ENCODE measurements around the gene PRDM16. TPM values are rescaled to one million over a fixed set of nuclear protein-coding genes. Genes with fewer than 3 reads are reported as not detected.

The PRDM16 gene
- total RNA-seq, 2 experiments from 2014 or later, result 0.18 to 0.21 TPM

DNA sequence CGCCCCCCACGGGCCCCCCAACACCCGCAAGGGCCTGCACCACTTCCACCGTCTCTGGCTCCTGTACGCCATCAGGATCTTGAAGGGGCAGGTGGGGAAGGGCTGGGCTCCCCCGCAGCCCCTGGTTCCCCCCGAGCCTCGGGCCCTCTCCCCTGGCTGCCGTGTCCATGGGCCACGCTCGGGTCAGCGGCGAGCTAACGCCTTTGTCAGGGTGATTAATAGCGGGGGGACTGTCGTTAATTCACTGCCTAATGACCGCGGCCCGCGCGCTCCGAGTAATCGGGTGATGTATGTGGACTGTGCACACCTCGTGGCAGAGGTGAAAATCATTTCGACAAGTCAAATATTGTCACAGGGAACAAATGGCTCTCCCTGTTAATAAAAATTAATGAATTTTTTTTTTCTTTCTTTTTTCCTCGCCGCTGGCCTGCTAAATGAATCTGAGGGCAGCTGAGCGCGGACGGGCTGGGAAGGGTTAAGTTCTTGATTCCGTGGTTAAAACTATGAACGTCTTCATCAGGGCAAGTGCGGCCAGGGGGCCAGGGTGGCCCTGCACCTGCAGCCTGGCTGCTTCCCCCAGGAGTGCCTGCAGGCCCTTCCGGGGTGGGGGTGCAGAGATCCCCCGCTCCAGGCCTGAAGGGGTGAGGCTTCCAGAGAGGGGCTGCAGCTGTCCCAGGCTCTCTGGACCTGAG is 100.8 kb downstream of the PRDM16 start:
- no peak for ATAC-seq
- peaks cover 4% of the 10 kb centered on the region for H3K27me3 Mint-ChIP-seq (ENCODE audit: low read depth)
- no peaks in the 10 kb centered on the region for H3K4me1 Mint-ChIP-seq (ENCODE audit: low read depth)

DNA sequence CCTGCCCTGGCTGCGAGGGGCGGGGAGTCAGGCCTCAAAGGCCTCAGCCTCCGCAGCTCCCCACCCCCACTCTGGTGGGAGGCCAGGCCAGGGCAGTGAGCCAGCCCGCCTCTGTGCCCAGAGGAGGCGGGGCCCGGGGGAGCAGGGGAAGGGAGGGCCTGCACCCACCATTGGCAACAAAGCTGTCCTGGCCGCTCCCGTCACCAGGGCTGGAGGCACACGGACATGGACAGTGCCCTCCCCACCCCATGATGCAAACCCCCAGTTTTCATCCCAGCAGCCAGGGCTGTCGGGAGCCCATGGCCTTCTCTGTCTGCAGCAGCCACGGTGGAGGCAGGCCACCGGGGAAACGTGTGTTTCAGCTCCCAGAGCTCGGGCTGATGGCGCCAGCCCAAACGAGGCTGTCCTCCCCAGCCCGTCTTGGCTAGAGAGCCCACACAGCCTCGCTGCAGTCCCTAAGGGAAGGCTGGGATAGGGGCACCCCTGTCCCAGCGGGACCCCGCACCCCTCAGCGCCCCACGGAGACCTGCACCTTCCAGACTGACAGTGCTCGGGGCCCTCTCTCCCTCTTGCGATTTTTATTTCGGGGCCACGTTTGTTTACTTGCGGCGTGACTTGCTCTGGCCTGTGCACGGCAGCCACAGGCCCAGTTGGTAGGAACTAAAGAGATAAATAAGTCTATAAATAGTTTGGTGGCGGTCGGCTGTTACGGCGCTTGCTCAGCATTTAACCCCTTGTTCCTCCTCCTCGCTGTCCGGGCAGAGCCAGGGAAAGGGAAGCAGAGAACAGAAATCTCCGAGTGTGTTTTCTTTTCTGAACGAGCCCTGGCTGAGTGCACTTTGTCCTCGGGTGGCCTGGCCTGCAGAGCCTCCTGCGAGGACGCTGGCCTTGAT is 101.8 kb downstream of the PRDM16 start:
- no peak for DNase-seq
- CTCF ChIA-PET, result no interaction called here

More for the DNA sequence above, 100.8 kb downstream of the PRDM16 start:
- Mint-ChIP-seq H3K4me3 (no peak overlapping the region), H3K36me3 (ENCODE audit: low read depth) (no peaks in the 10 kb centered on the region), H3K27ac (no peak overlapping the region), H3K9me3 (ENCODE audit: insufficient read depth) (no peaks in the 10 kb centered on the region)
- DNase-seq, result no peak
- POLR2A ChIA-PET, result no interaction called here
- CTCF ChIA-PET, result no interaction called here

DNA sequence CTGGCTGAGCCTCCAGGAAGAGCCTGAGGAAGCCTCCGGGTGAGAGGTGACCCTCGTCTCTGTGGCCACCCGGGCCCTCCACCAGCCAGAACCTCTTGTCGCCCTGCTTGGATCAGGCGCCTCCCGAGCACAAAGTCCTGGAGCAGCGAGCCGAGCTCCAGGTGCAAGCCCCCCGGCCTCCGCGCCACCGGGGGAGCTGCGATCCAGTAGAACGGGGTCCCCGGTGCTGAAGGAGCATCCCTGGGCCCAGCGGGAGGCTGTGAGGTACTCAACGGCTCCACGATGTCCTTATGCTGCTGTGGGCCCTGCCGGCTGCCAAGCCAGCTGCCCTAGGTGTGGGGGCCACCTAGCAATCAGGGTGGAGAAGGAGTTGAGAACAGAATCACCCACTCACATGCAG is 102.8 kb downstream of the PRDM16 start:
- ChIA-PET POLR2A (no interaction called here), CTCF (no interaction called here)
- H3K9me3 Mint-ChIP-seq (ENCODE audit: insufficient read depth), result no peaks in the 10 kb centered on the region
- no peak overlapping the region for H3K27ac Mint-ChIP-seq
- H3K4me3 Mint-ChIP-seq, result no peak overlapping the region
- H3K4me1 Mint-ChIP-seq (ENCODE audit: low read depth), result no peaks in the 10 kb centered on the region
- H3K36me3 Mint-ChIP-seq (ENCODE audit: low read depth), result no peaks in the 10 kb centered on the region
- ATAC-seq, result no peak
- no peak for DNase-seq
- peaks cover 4% of the 10 kb centered on the region for H3K27me3 Mint-ChIP-seq (ENCODE audit: low read depth)

More for the DNA sequence above, 101.8 kb downstream of the PRDM16 start:
- POLR2A ChIA-PET, result no interaction called here
- ATAC-seq, result no peak
- no peaks in the 10 kb centered on the region for H3K36me3 Mint-ChIP-seq (ENCODE audit: low read depth)
- H3K4me1 Mint-ChIP-seq (ENCODE audit: low read depth), result no peaks in the 10 kb centered on the region
- no peak overlapping the region for H3K4me3 Mint-ChIP-seq
- H3K27me3 Mint-ChIP-seq (ENCODE audit: low read depth), result peaks cover 4% of the 10 kb centered on the region
- no peaks in the 10 kb centered on the region for H3K9me3 Mint-ChIP-seq (ENCODE audit: insufficient read depth)
- no peak overlapping the region for H3K27ac Mint-ChIP-seq

DNA sequence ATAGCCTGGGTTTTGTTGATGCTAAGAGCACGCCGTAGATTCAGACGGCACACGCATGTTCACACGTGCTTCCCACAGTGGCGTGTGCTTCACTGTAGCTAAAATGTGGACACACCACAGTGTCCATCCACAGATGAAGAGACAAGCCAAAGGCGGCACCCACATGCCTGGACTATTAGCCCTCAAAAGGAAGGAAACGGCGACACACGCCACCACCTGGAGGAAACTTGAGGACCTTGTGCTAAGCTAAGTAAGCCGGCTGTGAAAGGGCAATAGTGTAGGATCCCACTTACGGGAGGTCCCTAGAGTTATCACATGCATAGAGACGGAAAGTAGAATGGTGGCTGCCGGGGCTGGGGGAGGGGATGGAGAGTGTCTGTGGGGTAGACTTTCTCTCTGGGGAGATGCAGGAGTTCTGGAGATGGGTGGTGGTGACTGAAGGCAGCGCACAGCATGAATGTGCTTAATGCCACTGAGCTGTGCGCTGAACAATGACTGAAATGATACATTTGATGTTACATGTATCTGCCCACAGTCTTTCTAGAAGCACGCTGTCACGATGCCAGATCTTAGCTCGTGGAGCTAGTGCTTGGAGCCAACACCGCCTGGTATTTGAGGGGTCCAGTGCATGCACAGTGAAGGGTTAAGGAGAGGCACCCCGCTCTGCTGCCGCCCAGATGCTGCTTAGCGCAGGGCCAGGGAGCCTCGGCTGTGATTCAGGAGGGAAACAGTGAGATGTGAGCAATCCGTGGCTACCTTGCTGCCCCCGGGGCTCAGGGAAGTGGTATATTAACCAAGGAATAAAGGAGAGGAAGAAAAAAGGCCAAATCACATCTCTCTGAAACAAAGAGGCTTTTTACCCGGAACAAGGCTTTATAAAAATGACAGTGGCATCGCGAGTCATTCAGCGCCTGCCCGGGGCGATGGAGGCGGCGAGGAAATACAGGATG is 103.7 kb downstream of the PRDM16 start:
- Mint-ChIP-seq H3K27ac (no peak overlapping the region), H3K27me3 (ENCODE audit: low read depth) (peaks cover 4% of the 10 kb centered on the region), H3K4me1 (ENCODE audit: low read depth) (no peaks in the 10 kb centered on the region), H3K4me3 (no peak overlapping the region), H3K9me3 (ENCODE audit: insufficient read depth) (no peaks in the 10 kb centered on the region), H3K36me3 (ENCODE audit: low read depth) (no peaks in the 10 kb centered on the region)
- POLR2A ChIA-PET, result no interaction called here
- DNase-seq, result no peak
- CTCF ChIA-PET, result no interaction called here
- no peak for ATAC-seq

DNA sequence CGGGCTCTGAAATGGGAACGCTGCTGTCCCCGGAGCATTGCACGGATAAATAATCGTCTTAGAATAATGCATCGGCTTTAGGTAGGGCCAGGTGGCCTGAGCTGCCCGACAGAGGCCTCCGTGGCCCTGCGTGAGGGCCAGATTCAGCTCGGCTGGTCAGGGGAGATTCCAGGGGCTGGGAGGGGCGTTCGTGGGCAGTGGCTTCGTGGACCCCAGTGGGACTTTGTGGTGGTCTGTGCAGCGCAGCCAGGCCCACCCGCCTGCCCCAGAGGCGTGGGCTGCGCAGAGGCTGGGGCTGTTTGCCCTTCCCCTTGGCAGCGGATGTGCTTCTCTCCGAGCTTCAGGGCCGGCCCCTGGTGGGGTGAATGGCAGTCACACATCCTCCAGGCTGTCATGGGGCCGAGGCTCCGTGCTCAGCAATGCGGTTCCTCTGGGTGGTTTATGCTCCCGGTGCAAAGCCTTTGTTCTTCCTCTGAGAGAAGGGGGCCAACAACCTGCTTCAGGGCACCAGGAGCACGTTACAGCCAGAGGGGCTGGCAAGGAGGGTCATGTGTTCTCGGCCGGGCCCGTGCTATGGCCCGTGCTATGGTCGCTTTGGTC is 104.5 kb downstream of the PRDM16 start:
- ChIA-PET POLR2A (no interaction called here), CTCF (no interaction called here)
- DNase-seq (no peak), ATAC-seq (no peak)
- Mint-ChIP-seq H3K27me3 (ENCODE audit: low read depth) (peaks cover 4% of the 10 kb centered on the region), H3K4me1 (ENCODE audit: low read depth) (no peaks in the 10 kb centered on the region), H3K36me3 (ENCODE audit: low read depth) (no peaks in the 10 kb centered on the region), H3K27ac (no peak overlapping the region), H3K9me3 (ENCODE audit: insufficient read depth) (no peaks in the 10 kb centered on the region), H3K4me3 (no peak overlapping the region)

DNA sequence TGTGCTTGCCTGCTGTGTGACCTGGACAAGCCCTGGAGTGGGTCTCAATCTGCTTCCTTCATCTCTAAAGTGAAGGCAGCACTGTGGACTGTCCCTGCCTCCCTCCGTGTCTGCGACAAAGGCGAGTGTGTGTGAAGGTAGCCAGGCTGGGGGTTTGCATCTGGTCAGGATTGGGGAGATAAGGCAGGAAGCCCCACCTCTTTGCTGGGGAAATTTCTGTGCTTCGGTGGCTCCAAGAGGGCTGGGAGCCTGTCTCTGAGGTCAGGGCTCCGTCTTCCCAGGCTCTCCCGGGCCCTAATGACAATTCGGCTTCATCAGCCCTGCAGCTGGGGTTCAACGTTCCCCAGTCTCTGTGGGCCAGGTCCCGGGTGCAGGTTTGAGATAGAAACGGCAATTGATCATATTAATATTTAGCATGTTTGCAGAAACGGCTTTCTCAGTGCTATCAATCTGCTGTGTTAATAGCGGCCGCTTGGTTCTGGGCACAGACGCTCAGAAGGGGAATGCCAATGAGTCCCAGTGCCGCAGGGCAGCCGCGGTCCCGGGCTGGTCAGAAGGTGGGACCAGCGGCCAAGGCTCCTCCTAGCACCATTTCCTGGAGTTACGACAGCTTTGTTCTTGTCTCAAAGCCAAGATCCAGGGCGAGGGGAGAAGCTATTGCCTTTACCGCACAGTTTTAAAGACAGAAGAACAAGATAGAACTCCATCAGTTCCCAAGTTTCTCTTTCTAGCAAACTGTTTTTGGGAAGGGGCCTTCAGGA is 105.7 kb downstream of the PRDM16 start:
- Mint-ChIP-seq H3K4me1 (ENCODE audit: low read depth) (no peaks in the 10 kb centered on the region), H3K9me3 (ENCODE audit: insufficient read depth) (no peaks in the 10 kb centered on the region), H3K4me3 (no peak overlapping the region), H3K27ac (no peak overlapping the region), H3K27me3 (ENCODE audit: low read depth) (peaks cover 4% of the 10 kb centered on the region), H3K36me3 (ENCODE audit: low read depth) (no peaks in the 10 kb centered on the region)
- POLR2A ChIA-PET, result no interaction called here
- CTCF ChIA-PET, result no interaction called here
- DNase-seq (no peak), ATAC-seq (no peak)

DNA sequence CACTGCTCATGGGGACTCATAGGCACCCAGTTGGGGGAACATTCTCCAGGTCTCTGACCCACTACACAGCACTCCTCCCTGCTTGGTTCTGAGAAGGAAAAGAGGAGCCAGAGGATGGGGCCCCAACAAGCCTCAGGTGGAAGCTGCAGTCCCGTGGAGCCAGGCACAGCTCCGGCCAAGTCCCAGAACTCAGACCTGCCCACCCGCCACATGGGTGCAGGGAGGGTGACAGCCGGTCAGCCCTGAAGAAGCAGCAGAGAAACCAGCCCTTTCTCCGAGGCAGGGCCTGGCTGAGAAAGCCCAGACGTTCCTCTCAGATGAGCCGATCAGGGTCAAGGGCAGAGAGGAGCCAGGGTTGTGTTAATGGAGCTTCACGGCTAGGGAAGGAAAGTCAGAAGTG is 106.5 kb downstream of the PRDM16 start:
- no peaks in the 10 kb centered on the region for H3K36me3 Mint-ChIP-seq (ENCODE audit: low read depth)
- ATAC-seq (no peak), DNase-seq (no peak)
- POLR2A ChIA-PET, result no interaction called here
- H3K9me3 Mint-ChIP-seq (ENCODE audit: insufficient read depth), result no peaks in the 10 kb centered on the region
- no peak overlapping the region for H3K27ac Mint-ChIP-seq
- H3K4me3 Mint-ChIP-seq, result no peak overlapping the region
- H3K27me3 Mint-ChIP-seq (ENCODE audit: low read depth), result peaks cover 4% of the 10 kb centered on the region
- CTCF ChIA-PET, result no interaction called here
- H3K4me1 Mint-ChIP-seq (ENCODE audit: low read depth), result no peaks in the 10 kb centered on the region

DNA sequence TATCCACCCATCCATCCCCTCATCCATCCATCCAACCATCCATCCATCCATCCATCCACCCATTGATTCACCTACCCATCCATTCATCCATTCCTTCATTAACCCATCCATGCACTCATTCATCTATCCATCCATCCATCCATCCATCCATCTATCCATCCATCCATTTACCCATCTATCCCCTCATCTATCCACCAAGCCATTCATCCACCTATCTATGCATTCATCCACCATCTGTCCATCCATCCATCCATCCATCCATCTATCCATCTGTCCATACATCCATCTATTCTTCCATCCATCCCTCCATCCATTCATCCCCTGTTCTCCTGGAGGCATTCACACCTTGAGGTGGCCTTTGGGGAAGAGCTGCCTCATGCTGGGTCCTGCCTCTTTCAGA is 107.0 kb downstream of the PRDM16 start:
- Mint-ChIP-seq H3K4me3 (no peak overlapping the region), H3K4me1 (ENCODE audit: low read depth) (no peaks in the 10 kb centered on the region), H3K9me3 (ENCODE audit: insufficient read depth) (no peaks in the 10 kb centered on the region), H3K27ac (no peak overlapping the region), H3K27me3 (ENCODE audit: low read depth) (peaks cover 4% of the 10 kb centered on the region), H3K36me3 (ENCODE audit: low read depth) (no peaks in the 10 kb centered on the region)
- DNase-seq (no peak), ATAC-seq (no peak)
- CTCF ChIA-PET, result no interaction called here
- POLR2A ChIA-PET, result no interaction called here

DNA sequence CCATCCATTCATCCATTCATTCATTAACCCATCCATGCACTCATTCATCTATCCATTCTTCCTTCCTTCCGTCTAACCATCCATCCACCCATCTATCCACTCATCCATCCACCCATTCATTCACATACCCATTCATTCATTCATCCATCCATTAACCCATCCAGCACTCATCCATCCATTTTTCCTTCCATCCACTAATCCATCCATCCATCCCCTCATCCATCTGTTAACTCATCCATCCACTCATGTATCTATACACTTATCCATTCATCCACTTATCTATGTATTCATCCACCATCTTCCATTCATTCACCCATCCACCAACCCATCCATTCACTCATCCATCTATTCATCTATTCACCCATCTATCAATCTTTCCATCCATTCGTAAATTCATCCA is 107.8 kb downstream of the PRDM16 start:
- Mint-ChIP-seq H3K4me3 (no peak overlapping the region), H3K36me3 (ENCODE audit: low read depth) (no peaks in the 10 kb centered on the region), H3K27ac (no peak overlapping the region), H3K27me3 (ENCODE audit: low read depth) (peaks cover 4% of the 10 kb centered on the region), H3K4me1 (ENCODE audit: low read depth) (no peaks in the 10 kb centered on the region), H3K9me3 (ENCODE audit: insufficient read depth) (no peaks in the 10 kb centered on the region)
- ChIA-PET CTCF (no interaction called here), POLR2A (no interaction called here)
- DNase-seq (no peak), ATAC-seq (no peak)

DNA sequence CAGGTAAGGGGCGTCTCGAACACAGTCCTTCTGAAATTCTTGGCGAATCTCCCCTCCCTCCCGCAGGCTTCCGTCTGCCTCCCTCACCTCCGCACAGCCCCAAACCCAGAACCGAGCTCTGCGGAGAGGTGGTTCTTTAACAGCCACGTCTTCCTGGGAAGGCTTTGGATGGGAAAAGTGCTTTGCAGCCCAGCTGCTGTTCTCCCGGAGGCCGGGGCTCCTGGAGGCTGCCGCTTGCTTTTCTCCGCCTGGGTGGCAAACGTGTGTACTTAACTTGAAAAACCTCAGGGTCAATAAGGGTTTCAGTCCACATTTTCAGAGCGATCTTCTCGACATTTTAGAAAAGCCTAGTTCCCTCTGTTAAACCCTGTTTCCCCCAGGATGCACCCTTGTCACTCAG is 109.3 kb downstream of the PRDM16 start:
- no peak for DNase-seq
- Mint-ChIP-seq H3K27ac (no peak overlapping the region), H3K9me3 (ENCODE audit: insufficient read depth) (no peaks in the 10 kb centered on the region), H3K36me3 (ENCODE audit: low read depth) (no peaks in the 10 kb centered on the region), H3K4me1 (ENCODE audit: low read depth) (no peaks in the 10 kb centered on the region), H3K4me3 (no peak overlapping the region), H3K27me3 (ENCODE audit: low read depth) (peaks cover 4% of the 10 kb centered on the region)
- ChIA-PET POLR2A (no interaction called here), CTCF (no interaction called here)
- ATAC-seq, result no peak

DNA sequence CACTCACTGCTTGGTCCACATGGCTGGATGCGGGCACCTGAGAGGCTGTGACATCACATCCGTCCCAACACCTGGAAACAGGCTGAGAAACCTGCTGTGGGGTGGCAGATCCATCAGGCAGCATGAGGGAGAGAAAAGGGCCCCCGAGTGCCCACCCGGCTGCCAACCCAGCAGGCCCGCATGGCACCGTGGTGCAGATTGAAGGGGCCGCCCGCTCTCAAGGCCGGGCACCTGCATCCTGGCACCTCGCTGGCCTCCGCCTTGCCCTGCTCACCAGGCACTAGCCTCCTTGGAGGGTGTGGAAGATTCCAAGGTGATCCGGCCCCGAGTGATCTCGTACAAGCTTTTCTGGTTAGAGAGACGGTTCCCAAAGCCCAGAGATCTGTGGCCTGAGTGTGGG is 110.5 kb downstream of the PRDM16 start:
- CTCF ChIA-PET, result no interaction called here
- H3K27me3 Mint-ChIP-seq (ENCODE audit: low read depth), result peaks cover 5% of the 10 kb centered on the region
- no peak overlapping the region for H3K27ac Mint-ChIP-seq
- H3K4me3 Mint-ChIP-seq, result no peak overlapping the region
- ATAC-seq (no peak), DNase-seq (no peak)
- H3K4me1 Mint-ChIP-seq (ENCODE audit: low read depth), result no peaks in the 10 kb centered on the region
- POLR2A ChIA-PET, result no interaction called here
- H3K36me3 Mint-ChIP-seq (ENCODE audit: low read depth), result no peaks in the 10 kb centered on the region
- no peaks in the 10 kb centered on the region for H3K9me3 Mint-ChIP-seq (ENCODE audit: insufficient read depth)

Data from activated CD8-positive, alpha-beta T cell treated with anti-CD3 and anti-CD28 coated beads, Interleukin-2, amount 10 ng/mL, durations not matched to agents 7 days and 5 days (primary cell).